NOMO-1 (cell line): ENCODE results near the gene PCSK5.
A peak's percentile ranks its signal among the peaks of the same experiment; 100 is the strongest.
"Not testable (repeated sequence)": the region's sequence is repeated elsewhere in the genome, so short reads cannot be mapped to it uniquely, and the experiment has no call there.

ENCODE experiments used
- DNase-seq, 2 experiments: peaks; one replicate each; lab custom pipeline; 2025; ENCODE audit not compliant: unreplicated experiment in 2 of 2; lab: John Stamatoyannopoulos, UW

The PCSK5 gene

GRCh38 chr9:76296561-76297310, 406.3 kb downstream of the PCSK5 start:
- no peak for DNase-seq

- peak; percentile 20 to 28 for DNase-seq
These were observed 407.3 kb downstream of the PCSK5 start for GRCh38 chr9:76297721-76298239.

- no peak for DNase-seq
These were observed 408.2 kb downstream of the PCSK5 start for GRCh38 chr9:76298521-76299144.

- no peak for DNase-seq
These were observed 412.1 kb downstream of the PCSK5 start for GRCh38 chr9:76302543-76302942.

GRCh38 chr9:76302947-76303550, 412.6 kb downstream of the PCSK5 start:
- DNase-seq: peak; percentile 4 to 31

GRCh38 chr9:76307047-76307446, 416.6 kb downstream of the PCSK5 start:
- DNase-seq: not testable (repeated sequence)

- no peak for DNase-seq
These were observed 420.1 kb downstream of the PCSK5 start for GRCh38 chr9:76310577-76310976.

- no peak for DNase-seq
These were observed 420.5 kb downstream of the PCSK5 start for GRCh38 chr9:76310991-76311390.

GRCh38 chr9:76311537-76311936, 421.1 kb downstream of the PCSK5 start:
- no peak for DNase-seq

GRCh38 chr9:76313771-76314170, 423.3 kb downstream of the PCSK5 start:
- no peak for DNase-seq

- DNase-seq: no peak
These were observed 423.8 kb downstream of the PCSK5 start for GRCh38 chr9:76314321-76314720.

GRCh38 chr9:76316069-76316468, 425.6 kb downstream of the PCSK5 start:
- DNase-seq: no peak

GRCh38 chr9:76319466-76319865, 429.0 kb downstream of the PCSK5 start:
- DNase-seq: not testable (repeated sequence)

- DNase-seq: no peak
These were observed 430.8 kb downstream of the PCSK5 start for GRCh38 chr9:76321195-76321828.

- DNase-seq: no peak
These were observed 432.3 kb downstream of the PCSK5 start for GRCh38 chr9:76322810-76323209.

- DNase-seq: no peak
These were observed 433.0 kb downstream of the PCSK5 start for GRCh38 chr9:76323490-76323889.

- DNase-seq: not testable (repeated sequence)
These were observed 433.6 kb downstream of the PCSK5 start for GRCh38 chr9:76324030-76324429.

- no peak for DNase-seq
These were observed 439.6 kb downstream of the PCSK5 start for GRCh38 chr9:76330034-76330433.

GRCh38 chr9:76333388-76333787, 442.9 kb downstream of the PCSK5 start:
- DNase-seq: no peak

- DNase-seq: no peak
These were observed 443.5 kb downstream of the PCSK5 start for GRCh38 chr9:76333964-76334363.

- DNase-seq: no peak
These were observed 445.6 kb downstream of the PCSK5 start for GRCh38 chr9:76336027-76336426.
